ENCODE data around the gene ZDHHC9.

DNA sequence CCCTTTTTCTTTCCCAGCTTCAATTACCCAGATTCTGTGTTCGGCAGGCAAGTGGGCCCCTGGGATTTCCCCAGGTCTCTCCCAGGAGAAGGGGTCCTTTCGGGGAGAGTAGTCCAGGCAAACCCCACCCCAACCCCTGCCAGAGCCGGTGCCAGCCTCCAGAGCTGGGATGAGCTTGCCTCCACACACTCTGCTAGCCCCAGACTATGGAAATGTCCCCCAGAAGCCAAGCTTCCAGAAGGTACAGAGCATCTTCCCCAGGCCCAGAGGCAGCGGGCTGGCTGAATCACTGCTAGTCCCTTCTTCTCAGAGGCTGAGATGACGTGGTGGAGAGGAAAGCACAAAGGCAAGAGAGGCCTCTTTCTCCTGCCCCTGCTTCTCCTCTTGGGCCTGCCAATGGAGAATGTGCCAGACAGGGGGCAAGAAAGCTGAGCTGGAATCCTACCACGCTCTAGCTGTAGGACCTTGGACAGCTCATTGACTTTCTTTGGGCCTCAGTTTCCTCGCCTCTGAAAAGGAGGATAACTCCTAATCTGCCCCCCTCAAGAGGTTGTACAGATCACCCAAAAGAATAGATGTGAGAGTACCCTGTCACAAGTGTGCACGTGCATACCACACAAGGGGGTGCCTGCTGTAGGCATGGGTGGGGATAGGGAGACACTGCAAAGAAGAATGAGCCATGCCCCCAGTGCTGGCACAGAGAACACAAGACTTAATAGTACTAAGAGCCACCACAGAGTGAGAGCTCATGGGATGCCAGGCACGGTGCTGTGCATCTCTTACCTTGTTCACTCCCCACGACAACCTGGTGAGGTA, 61.8 kb downstream of the ZDHHC9 start:
- TF ChIP-seq, protein P1, sequence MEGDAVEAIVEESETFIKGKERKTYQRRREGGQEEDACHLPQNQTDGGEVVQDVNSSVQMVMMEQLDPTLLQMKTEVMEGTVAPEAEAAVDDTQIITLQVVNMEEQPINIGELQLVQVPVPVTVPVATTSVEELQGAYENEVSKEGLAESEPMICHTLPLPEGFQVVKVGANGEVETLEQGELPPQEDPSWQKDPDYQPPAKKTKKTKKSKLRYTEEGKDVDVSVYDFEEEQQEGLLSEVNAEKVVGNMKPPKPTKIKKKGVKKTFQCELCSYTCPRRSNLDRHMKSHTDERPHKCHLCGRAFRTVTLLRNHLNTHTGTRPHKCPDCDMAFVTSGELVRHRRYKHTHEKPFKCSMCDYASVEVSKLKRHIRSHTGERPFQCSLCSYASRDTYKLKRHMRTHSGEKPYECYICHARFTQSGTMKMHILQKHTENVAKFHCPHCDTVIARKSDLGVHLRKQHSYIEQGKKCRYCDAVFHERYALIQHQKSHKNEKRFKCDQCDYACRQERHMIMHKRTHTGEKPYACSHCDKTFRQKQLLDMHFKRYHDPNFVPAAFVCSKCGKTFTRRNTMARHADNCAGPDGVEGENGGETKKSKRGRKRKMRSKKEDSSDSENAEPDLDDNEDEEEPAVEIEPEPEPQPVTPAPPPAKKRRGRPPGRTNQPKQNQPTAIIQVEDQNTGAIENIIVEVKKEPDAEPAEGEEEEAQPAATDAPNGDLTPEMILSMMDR (conservative IDR thresholded peaks at IDR 0.05; ENCODE audit: low read depth, low read length), result no peak
- TF ChIP-seq MXI1 (IDR thresholded peaks at IDR 0.05; ENCODE audit: borderline replicate concordance, low read depth, low read length) (no peak), RAD21 (IDR thresholded peaks at IDR 0.05; ENCODE audit: low read length) (no peak), POLR2A (IDR thresholded peaks at IDR 0.05; ENCODE audit: low read depth, low read length) (no peak), MAFK (IDR thresholded peaks at IDR 0.05; ENCODE audit: low read depth, low read length) (no peak)

Data from IMR-90 (cell line).